NT2/D1 (cell line): ENCODE data around the gene CEMIP2.

Experiments used
- DNase-seq: peaks from one replicate; pipeline ENCODE4 v3.0.0-alpha.2; 2011; ENCODE audit warnings: low read depth, low spot score
- H3K27me3 ChIP-seq: 2 replicates; pipeline ENCODE4 v1.6.0; 2011; ENCODE audit warnings: mild to moderate bottlenecking; ENCODE audit not compliant: insufficient read length, insufficient read depth
- H3K36me3 ChIP-seq: 2 replicates; pipeline ENCODE4 v1.6.1; 2011; ENCODE audit warnings: mild to moderate bottlenecking, low read length, mixed read lengths; ENCODE audit not compliant: insufficient read depth, insufficient read length
- H3K4me1 ChIP-seq: 2 replicates; pipeline ENCODE4 v1.5.1; 2011; ENCODE audit not compliant: insufficient read depth, insufficient read length
- H3K4me3 ChIP-seq: 2 replicates; pipeline ENCODE4 v1.5.1; 2011; ENCODE audit warnings: low read depth; ENCODE audit not compliant: insufficient read length
- H3K9ac ChIP-seq: 2 replicates; pipeline ENCODE4 v1.6.0; 2011; ENCODE audit warnings: low read depth; ENCODE audit not compliant: insufficient read length
- H3K9me3 ChIP-seq: 2 replicates; pipeline ENCODE4 v1.5.1; 2011; ENCODE audit warnings: mild to moderate bottlenecking, low read length; ENCODE audit not compliant: insufficient read depth
- SUZ12 ChIP-seq: IDR thresholded peaks from 2 replicates; pipeline ENCODE4 v1.6.1; 2011; ENCODE audit not compliant: insufficient read length, insufficient read depth; ENCODE audit errors: extremely low read depth
- YY1 ChIP-seq: IDR thresholded peaks from 2 replicates; pipeline ENCODE4 v1.6.1; 2011; ENCODE audit not compliant: insufficient read length, insufficient read depth
- ZNF274 ChIP-seq: IDR thresholded peaks from 2 replicates; pipeline ENCODE4 v1.6.1; 2011; ENCODE audit warnings: mild to moderate bottlenecking, low read depth, low read length

Gene CEMIP2

DNA sequence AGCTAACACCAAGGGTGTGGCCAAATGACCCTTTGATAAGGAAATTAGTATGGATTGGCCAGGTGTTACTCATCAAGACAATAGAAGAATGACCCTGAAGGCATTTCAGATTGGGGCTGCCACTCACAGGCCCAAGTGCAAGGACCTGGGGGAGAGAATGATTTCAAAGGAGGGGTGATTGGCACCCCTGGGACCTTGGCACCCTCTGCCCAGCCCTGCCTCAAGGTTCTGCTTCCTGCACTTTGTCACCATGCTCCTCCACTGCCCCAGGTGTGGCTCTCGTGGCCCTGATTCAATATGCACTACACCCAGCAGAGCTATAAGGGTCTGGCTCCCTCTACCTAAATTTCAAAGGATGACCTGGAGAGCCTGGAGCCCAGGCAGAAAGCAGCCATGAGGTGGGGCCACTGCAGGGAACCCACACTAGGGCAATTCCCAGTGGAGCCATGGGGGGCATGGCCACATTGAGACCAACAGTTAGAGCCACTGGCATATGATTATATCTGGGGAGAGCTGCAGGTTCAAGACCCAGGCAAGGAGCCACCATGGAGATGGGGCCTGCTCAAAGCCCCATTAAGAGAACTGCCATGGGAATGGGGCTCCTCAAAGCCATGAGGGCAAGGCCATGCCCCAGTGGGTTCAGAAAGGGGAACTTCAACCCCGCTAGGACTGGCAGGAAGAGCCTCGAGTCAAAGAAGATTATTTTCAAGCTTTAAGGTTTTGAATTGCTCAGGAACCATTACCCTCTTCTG is 93.0 kb downstream of the CEMIP2 start:
- H3K4me1 ChIP-seq, result no peaks in the 10 kb centered on the region
- no peaks in the 10 kb centered on the region for H3K27me3 ChIP-seq
- H3K36me3 ChIP-seq, result no peaks in the 10 kb centered on the region
- H3K9me3 ChIP-seq, result peaks cover 18% of the 10 kb centered on the region
- TF ChIP-seq YY1 (no peak), SUZ12 (no peak), ZNF274 (no peak)
- no peak overlapping the region for H3K9ac ChIP-seq
- H3K4me3 ChIP-seq, result no peak overlapping the region
- DNase-seq, result no peak

DNA sequence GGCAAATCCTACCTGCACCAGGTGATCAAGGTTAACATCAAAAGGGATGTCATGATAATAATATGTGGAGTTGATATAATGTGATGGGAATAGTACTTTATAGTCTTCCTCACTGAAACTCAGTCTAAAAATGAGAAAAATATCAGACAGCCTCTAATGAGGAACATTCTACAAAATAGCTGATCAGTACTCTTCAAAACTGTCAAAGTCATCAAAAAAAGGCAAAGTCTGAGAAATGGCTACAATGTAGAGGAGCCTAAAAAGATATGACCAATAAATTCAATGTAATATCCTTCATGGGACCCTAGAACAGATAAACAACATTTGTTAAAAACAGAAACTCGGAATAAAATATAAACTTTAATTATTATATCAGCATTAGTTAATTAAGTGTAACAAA is 95.7 kb downstream of the CEMIP2 start:
- Histone ChIP-seq H3K36me3 (no peaks in the 10 kb centered on the region), H3K9ac (no peak overlapping the region), H3K27me3 (no peaks in the 10 kb centered on the region), H3K9me3 (peaks cover 18% of the 10 kb centered on the region), H3K4me3 (no peak overlapping the region), H3K4me1 (no peaks in the 10 kb centered on the region)
- no peak for DNase-seq
- TF ChIP-seq YY1 (no peak), ZNF274 (no peak), SUZ12 (no peak)

DNA sequence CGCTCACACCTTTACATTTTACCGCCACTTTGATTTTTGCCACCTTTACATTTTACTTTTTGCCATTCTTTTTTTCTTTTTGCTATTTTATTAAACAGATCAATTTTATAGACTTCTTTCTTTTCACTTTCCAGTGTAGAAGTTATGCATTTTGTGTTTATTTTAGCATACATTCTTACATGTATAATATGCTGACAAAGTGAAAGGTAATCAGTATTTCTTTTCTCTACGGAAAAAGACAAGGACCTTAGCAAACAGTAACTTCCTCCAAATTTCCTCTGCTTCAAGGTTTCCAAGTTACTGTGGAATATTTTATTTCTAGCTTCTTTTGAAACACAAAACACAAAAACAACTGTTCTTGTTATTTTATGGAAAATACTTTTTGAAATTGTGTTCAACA is 97.0 kb downstream of the CEMIP2 start:
- no peak overlapping the region for H3K4me3 ChIP-seq
- H3K4me1 ChIP-seq, result no peaks in the 10 kb centered on the region
- no peaks in the 10 kb centered on the region for H3K36me3 ChIP-seq
- H3K9me3 ChIP-seq, result peaks cover 11% of the 10 kb centered on the region
- no peak overlapping the region for H3K9ac ChIP-seq
- no peaks in the 10 kb centered on the region for H3K27me3 ChIP-seq
- no peak for TF ChIP-seq YY1
- no peak for TF ChIP-seq ZNF274
- TF ChIP-seq SUZ12, result no peak
- DNase-seq, result no peak

DNA sequence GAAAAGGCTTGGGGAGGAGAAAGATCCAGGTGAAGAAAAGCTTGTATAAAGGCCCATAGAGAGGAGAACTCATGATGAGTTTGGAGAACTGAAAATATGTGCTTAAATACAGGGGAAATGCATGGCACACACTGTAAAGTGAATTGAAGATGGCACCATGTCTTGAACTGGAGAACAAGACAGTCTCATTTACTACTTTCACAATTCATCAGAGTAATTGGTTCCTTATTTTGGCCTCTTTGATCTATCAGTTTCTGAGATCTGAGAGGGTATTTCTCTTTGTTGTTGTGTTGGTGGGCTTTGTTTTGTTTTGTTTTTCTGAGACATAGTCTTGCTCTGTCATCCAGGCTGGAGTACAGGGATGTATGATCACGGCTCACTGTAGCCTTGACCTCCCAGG is 98.2 kb downstream of the CEMIP2 start:
- no peak for DNase-seq
- no peaks in the 10 kb centered on the region for H3K27me3 ChIP-seq
- no peak overlapping the region for H3K4me3 ChIP-seq
- H3K9me3 ChIP-seq, result no peaks in the 10 kb centered on the region
- H3K4me1 ChIP-seq, result no peaks in the 10 kb centered on the region
- H3K9ac ChIP-seq, result no peak overlapping the region
- no peaks in the 10 kb centered on the region for H3K36me3 ChIP-seq
- no peak for TF ChIP-seq ZNF274
- no peak for TF ChIP-seq YY1
- no peak for TF ChIP-seq SUZ12

DNA sequence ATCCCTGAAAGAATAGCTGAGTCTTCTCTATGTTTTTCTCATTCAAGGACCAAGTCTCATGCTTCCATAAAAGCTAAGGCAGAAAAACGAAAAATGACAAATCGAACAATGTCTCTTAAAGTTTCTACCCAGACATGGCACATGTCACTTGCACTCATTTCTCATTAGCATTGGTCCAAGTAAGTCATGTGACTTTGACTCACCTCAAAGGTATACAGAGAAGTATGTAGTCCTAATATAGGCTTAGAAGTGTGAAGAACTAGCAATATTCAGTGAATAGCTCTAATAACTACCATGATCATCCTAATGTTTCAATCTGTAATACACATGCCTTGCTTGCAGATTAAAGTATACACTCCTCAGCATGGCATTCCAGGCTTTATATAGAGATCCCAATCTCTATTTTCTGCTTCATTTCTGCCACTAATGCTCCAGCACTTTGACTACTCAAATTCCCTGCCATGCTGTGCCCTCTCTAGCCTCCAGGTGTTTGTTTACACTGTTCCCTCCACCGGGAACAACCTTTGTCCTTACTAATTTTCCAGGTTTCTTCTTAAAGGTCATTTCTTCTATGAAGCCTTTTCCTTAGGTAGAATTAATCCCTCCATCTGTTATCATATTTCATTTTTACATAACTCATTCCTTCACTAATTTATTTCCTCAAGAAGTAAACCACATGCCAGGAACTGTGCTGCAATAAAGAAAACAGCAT is 98.9 kb downstream of the CEMIP2 start:
- no peak for DNase-seq
- Histone ChIP-seq H3K9ac (no peak overlapping the region), H3K36me3 (no peaks in the 10 kb centered on the region), H3K4me1 (no peaks in the 10 kb centered on the region), H3K4me3 (no peak overlapping the region), H3K27me3 (no peaks in the 10 kb centered on the region), H3K9me3 (no peaks in the 10 kb centered on the region)
- TF ChIP-seq ZNF274 (no peak), SUZ12 (no peak)

DNA sequence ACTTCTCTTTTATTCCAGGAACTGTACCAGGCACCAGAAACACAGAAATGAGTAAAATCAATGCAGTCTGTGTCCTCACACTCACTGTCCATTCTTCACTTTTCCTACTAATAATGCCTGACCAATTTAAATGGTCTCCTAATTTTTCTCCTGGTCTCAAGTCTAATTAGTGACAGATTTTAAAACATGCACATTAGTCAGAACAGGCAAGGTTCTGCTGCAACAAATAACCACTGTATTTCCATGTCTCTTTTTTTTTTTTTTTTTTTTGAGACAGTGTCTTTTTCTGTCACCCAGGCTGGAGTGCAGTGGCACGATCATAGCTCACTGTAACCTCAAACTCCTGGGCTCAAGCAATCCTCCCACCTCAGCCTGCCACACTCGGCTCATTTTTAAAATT is 99.6 kb downstream of the CEMIP2 start:
- H3K27me3 ChIP-seq, result no peaks in the 10 kb centered on the region
- no peak for DNase-seq
- no peaks in the 10 kb centered on the region for H3K9me3 ChIP-seq
- H3K9ac ChIP-seq, result no peak overlapping the region
- no peaks in the 10 kb centered on the region for H3K4me1 ChIP-seq
- H3K4me3 ChIP-seq, result no peak overlapping the region
- TF ChIP-seq YY1, result no peak
- TF ChIP-seq ZNF274, result no peak
- no peak for TF ChIP-seq SUZ12
- H3K36me3 ChIP-seq, result no peaks in the 10 kb centered on the region

DNA sequence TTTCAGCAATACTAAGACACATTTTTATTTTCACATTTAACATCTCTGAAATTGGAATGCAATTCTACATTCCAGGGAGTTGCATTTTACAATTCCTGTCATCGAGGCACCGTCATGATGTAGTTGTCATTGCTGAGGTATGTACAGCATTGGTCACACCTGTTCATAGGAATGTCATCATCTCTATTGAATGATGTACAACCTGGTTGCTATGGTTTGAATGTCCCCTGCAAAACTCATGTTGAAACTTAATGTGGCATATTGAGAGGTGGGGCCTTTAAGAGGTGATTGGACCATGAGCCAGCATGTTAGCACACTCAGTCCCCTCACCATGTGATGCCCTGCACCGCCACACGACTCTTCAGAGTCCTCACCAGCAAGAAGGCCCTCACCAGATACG is 103.1 kb downstream of the CEMIP2 start:
- Histone ChIP-seq H3K4me1 (no peaks in the 10 kb centered on the region), H3K27me3 (no peaks in the 10 kb centered on the region), H3K36me3 (no peaks in the 10 kb centered on the region), H3K9ac (no peak overlapping the region), H3K4me3 (no peak overlapping the region), H3K9me3 (no peaks in the 10 kb centered on the region)
- no peak for DNase-seq
- TF ChIP-seq YY1 (no peak), ZNF274 (no peak), SUZ12 (no peak)
